Ishikawa (cell line): Measurements from ENCODE around the gene C1QTNF6.

Experiments
- CEBPB ChIP-seq: IDR thresholded peaks from 2 replicates; pipeline ENCODE4 v1.6.1; 2012
- EP300 ChIP-seq: IDR thresholded peaks from 2 replicates; pipeline ENCODE4 v1.6.1; 2012; ENCODE audit warnings: borderline replicate concordance
- FOXM1 ChIP-seq: IDR thresholded peaks from 2 replicates; pipeline ENCODE4 v1.6.1; 2012; ENCODE audit warnings: low read depth, borderline replicate concordance
- NFIC ChIP-seq: IDR thresholded peaks from 2 replicates; pipeline ENCODE4 v1.6.1; 2012
- RAD21 ChIP-seq: IDR thresholded peaks from 2 replicates; pipeline ENCODE4 v1.6.1; 2012; ENCODE audit warnings: low read depth
- TAF1 ChIP-seq: IDR thresholded peaks from 2 replicates; pipeline ENCODE4 v1.6.1; 2012; ENCODE audit warnings: low read depth, mild to moderate bottlenecking
- TF ChIP-seq, protein P1 (sequence below): IDR thresholded peaks from 2 replicates; pipeline ENCODE4 v1.6.1; 2012; ENCODE audit warnings: low read depth, mild to moderate bottlenecking
- TF ChIP-seq, protein P2 (sequence below): IDR thresholded peaks from 2 replicates; pipeline ENCODE4 v1.6.1; 2012

DNA sequence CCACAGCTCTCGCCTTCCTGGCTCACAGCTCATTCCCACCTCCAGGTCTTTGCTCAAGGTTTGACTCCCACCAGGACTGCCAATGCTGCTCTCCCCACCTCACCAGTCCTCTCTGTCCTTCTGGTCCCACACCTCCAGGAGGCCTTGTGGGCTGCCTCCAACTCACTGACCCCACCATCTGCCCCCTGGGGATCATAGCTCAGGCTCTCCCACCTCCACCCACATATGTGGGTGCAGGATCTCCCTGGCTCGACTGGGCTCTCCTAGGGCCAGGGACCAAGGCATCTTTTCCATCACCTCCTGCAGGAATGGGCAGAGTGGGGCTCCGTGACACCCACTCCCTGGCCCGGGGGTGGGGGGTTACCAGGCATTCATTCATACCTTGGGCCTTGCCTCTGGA, 38.0 kb upstream of the C1QTNF6 start:
- no peak for TF ChIP-seq CEBPB
- TF ChIP-seq RAD21, result no peak
- TF ChIP-seq FOXM1, result no peak
- no peak for TF ChIP-seq NFIC
- no peak for TF ChIP-seq EP300
- no peak for TF ChIP-seq TAF1
- TF ChIP-seq, protein P1, sequence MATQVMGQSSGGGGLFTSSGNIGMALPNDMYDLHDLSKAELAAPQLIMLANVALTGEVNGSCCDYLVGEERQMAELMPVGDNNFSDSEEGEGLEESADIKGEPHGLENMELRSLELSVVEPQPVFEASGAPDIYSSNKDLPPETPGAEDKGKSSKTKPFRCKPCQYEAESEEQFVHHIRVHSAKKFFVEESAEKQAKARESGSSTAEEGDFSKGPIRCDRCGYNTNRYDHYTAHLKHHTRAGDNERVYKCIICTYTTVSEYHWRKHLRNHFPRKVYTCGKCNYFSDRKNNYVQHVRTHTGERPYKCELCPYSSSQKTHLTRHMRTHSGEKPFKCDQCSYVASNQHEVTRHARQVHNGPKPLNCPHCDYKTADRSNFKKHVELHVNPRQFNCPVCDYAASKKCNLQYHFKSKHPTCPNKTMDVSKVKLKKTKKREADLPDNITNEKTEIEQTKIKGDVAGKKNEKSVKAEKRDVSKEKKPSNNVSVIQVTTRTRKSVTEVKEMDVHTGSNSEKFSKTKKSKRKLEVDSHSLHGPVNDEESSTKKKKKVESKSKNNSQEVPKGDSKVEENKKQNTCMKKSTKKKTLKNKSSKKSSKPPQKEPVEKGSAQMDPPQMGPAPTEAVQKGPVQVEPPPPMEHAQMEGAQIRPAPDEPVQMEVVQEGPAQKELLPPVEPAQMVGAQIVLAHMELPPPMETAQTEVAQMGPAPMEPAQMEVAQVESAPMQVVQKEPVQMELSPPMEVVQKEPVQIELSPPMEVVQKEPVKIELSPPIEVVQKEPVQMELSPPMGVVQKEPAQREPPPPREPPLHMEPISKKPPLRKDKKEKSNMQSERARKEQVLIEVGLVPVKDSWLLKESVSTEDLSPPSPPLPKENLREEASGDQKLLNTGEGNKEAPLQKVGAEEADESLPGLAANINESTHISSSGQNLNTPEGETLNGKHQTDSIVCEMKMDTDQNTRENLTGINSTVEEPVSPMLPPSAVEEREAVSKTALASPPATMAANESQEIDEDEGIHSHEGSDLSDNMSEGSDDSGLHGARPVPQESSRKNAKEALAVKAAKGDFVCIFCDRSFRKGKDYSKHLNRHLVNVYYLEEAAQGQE, result no peak
- TF ChIP-seq, protein P2, sequence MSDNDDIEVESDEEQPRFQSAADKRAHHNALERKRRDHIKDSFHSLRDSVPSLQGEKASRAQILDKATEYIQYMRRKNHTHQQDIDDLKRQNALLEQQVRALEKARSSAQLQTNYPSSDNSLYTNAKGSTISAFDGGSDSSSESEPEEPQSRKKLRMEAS, result no peak
